ENCODE results near the gene NIT2. TPM values are rescaled to one million over a fixed set of nuclear protein-coding genes. Genes with fewer than 3 reads are reported as not detected.
A peak's percentile ranks its signal among the peaks of the same experiment; 100 is the strongest.

Gene NIT2
- total and polyA plus RNA-seq, 7 experiments from 2014 or later: 25.3 to 51.6 (median 30.6) TPM

DNA sequence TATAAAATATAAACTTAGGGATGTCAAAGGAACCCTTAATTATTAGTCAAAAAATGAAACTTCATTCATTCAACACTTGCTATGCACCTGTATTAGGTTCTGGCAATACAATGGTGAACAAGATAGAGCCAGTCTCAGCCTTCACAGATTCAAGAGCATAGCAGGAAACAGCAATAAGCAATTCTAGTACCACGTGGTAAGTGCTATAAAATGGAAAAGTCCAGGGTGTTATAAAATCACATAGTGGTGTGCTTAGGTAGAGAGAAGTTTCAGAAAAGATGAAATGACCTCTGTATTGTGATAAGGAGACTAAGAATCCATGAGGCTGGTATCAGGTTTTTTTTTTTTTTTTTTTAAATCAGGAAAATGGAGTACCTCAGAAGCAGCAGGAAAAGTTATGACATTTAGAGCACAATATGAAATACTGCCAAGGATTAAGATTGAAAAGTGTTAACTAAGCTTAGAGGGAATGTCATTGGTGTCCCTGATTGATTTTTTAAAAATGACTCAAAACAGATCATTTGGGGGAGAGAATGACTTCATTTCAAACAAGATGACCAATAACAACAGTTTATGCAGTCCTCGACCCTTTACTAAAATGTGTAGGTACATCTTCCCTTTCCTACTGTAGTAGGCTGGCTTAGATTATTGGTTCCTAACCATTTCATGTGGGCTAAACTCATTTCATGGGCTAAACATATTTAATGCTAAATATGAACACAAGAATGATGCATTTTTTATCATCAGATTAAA is 61.3 kb downstream of the NIT2 start:
- DNase-seq: no peak
- H3K36me3 Mint-ChIP-seq: peaks cover 0 to 8% (median 0%) of the 10 kb centered on the region in 5 donors
- Histone ChIP-seq H3K36me3 (ENCODE audit: control insufficient read depth in 2 of 3, insufficient read depth in 3 of 3, low read length in 3 of 3) (peaks cover 0 to 5% (median 0%) of the 10 kb centered on the region in 3 experiments), H3K27ac (ENCODE audit: low read depth, low read length) (no peak overlapping the region), H3K4me3 (ENCODE audit: low read length) (no peak overlapping the region), H3K9me3 (ENCODE audit: control insufficient read depth in 2 of 3, low read length in 3 of 3) (no peaks in the 10 kb centered on the region), H3K4me1 (ENCODE audit: control insufficient read depth in 2 of 2, insufficient read depth in 2 of 2, low read length in 2 of 2) (peaks cover 9 to 22% of the 10 kb centered on the region in 2 donors), H3K27me3 (ENCODE audit: control insufficient read depth in 2 of 2, insufficient read depth in 2 of 2, low read length in 2 of 2) (no peaks in the 10 kb centered on the region)
- H3K27me3 Mint-ChIP-seq: no peaks in the 10 kb centered on the region
- H3K4me1 Mint-ChIP-seq: peaks cover 36 to 83% (median 54%) of the 10 kb centered on the region in 7 donors
- H3K4me3 Mint-ChIP-seq: peak overlapping the region in 2 of 10 donors; percentile 18 to 29
- H3K27ac Mint-ChIP-seq: peak overlapping the region in 2 of 9 donors; percentile 38 to 48
- H3K9me3 Mint-ChIP-seq: peaks cover 0 to 1% (median 0%) of the 10 kb centered on the region in 11 donors
- no peak for ATAC-seq
- CTCF ChIA-PET: interaction anchor here (0.6 kb wide), 1 partner anchor 564 kb away, joined by 7 read pairs; no protein-coding TSS in a partner anchor
- intact Hi-C loops (cut with micrococcal nuclease): loop anchor here in 1 of 2 donors (10.0 kb wide), 1 partner anchor 1491 kb away; the partner anchor contains the start of gene DCBLD2
- POLR2A ChIA-PET: no interaction called here

DNA sequence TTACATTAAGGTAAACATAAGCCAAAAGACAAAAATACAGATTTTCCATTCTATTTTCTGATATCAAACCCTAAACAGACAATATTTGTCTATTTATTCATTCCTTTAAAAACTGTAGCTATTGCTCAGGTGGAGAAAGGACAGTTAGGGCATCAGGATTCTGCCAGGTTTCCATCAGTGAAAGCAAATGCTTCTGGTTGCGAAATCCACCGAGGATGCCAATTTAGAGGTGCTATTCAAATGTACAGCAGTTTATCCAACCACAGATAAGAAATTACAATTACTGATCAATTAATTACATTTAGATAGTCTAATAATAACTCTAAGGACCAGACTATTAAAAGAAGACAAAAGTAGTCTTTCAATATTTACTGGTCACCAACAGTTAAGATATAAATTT is 62.4 kb downstream of the NIT2 start:
- no peak for ATAC-seq
- H3K36me3 Mint-ChIP-seq: peaks cover 0 to 5% (median 0%) of the 10 kb centered on the region in 5 donors
- peaks cover 37 to 84% (median 59%) of the 10 kb centered on the region in 7 donors for H3K4me1 Mint-ChIP-seq
- H3K27ac Mint-ChIP-seq: no peak overlapping the region
- DNase-seq: no peak
- no peaks in the 10 kb centered on the region for H3K9me3 ChIP-seq (ENCODE audit: control insufficient read depth in 2 of 3, low read length in 3 of 3)
- no peak overlapping the region for H3K4me3 ChIP-seq (ENCODE audit: low read length)
- peak overlapping the region in 3 of 10 donors; percentile 0 to 38 (median 32) for H3K4me3 Mint-ChIP-seq
- no peak overlapping the region for H3K27ac ChIP-seq (ENCODE audit: low read depth, low read length)
- ChIA-PET POLR2A (no interaction called here), CTCF (no interaction called here)
- H3K9me3 Mint-ChIP-seq: peaks cover 0 to 1% (median 0%) of the 10 kb centered on the region in 11 donors
- H3K36me3 ChIP-seq (ENCODE audit: control insufficient read depth in 2 of 3, insufficient read depth in 3 of 3, low read length in 3 of 3): peaks cover 0 to 9% (median 0%) of the 10 kb centered on the region in 3 experiments
- H3K4me1 ChIP-seq (ENCODE audit: control insufficient read depth in 2 of 2, insufficient read depth in 2 of 2, low read length in 2 of 2): peaks cover 11 to 22% of the 10 kb centered on the region in 2 donors
- no peaks in the 10 kb centered on the region for H3K27me3 Mint-ChIP-seq
- H3K27me3 ChIP-seq (ENCODE audit: control insufficient read depth in 2 of 2, insufficient read depth in 2 of 2, low read length in 2 of 2): no peaks in the 10 kb centered on the region
- intact Hi-C loops (cut with micrococcal nuclease): loop anchor here in 1 of 2 donors (10.0 kb wide), 1 partner anchor 1492 kb away; the partner anchor contains the start of gene DCBLD2

DNA sequence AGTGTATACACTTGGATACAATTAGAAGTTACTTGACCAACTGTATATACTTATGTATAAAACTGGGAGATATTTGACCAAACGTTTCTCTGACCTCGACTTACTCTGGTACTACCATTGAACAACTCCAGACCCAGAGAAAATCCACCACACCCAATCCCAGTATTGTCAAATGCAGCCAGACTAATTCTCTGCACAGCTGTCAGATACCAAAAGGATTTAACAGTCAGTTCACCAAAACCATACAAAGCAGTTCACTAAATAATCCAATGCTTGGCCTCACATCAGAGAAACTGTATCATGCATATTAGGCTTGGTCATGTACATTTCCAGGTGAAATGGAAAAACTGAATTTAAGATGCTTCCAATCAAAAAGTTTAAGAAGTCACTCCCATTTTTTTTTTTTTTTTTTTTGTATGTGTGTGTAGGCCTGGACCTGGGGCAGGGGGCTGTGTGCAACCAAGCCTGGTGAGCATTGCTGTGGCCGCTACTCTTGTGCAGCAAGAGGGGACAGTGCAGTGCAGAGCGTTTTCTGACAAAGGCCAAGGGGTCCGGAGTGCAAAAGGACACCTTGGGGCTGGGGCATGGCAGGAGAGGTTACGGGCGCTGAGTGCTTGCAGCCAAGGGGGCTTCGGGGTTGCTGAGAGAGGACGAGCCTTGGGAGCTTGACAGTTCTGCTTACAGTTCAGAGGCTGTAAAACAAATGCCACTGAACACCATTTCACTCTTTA is 64.9 kb downstream of the NIT2 start:
- no peak for ATAC-seq

DNA sequence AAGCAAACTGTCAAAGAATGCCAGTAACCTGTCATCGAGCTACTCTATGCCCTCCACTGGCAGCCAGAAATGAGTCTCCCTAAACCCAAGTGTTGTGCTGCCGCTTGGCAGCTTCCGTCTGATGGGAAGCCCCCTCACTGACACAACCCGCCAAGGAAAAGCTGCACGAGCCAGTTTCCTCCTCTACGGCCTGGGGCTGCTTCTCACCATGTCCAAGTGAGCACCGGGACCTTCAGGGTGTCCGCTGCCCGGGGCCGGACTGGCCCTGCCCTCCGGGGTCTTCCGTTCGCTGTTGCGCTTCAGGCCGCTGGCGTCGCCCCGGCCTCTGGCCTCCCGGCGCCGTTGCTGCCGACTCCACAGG is 65.8 kb downstream of the NIT2 start:
- Histone ChIP-seq H3K4me3 (ENCODE audit: low read length) (peak overlapping the region; percentile 90), H3K36me3 (ENCODE audit: control insufficient read depth in 2 of 3, insufficient read depth in 3 of 3, low read length in 3 of 3) (peaks cover 0 to 9% (median 0%) of the 10 kb centered on the region in 3 experiments), H3K27me3 (ENCODE audit: control insufficient read depth in 2 of 2, insufficient read depth in 2 of 2, low read length in 2 of 2) (no peaks in the 10 kb centered on the region), H3K4me1 (ENCODE audit: control insufficient read depth in 2 of 2, insufficient read depth in 2 of 2, low read length in 2 of 2) (peaks cover 21 to 38% of the 10 kb centered on the region in 2 donors), H3K9me3 (ENCODE audit: control insufficient read depth in 2 of 3, low read length in 3 of 3) (no peaks in the 10 kb centered on the region), H3K27ac (ENCODE audit: low read depth, low read length) (peak overlapping the region; percentile 85)
- peak overlapping the region; percentile 88 to 98 (median 92) for H3K27ac Mint-ChIP-seq
- ChIA-PET POLR2A (interaction anchor here (0.5 to 2.4 kb wide), 7 partner anchors 9 to 1805 kb away, joined by 3 to 14 read pairs (median 5); partner anchors contain the start of gene TBC1D23), CTCF (no interaction called here)
- H3K9me3 Mint-ChIP-seq: peaks cover 0 to 1% (median 0%) of the 10 kb centered on the region in 11 donors
- ATAC-seq (peak; percentile 6), DNase-seq (peak in 4 of 9 donors; percentile 26 to 70 (median 36))
- intact Hi-C loops (cut with micrococcal nuclease): loop anchor here (2.0 to 10.0 kb wide), 11 partner anchors 83 to 1498 kb away; partner anchors contain the start of genes CEP97 (in 1 of the 2) and NXPE3 (in 1 of the 2)
- H3K27me3 Mint-ChIP-seq: no peaks in the 10 kb centered on the region
- H3K36me3 Mint-ChIP-seq: peaks cover 0 to 4% (median 0%) of the 10 kb centered on the region in 5 donors
- peak overlapping the region; percentile 87 to 99 (median 96) for H3K4me3 Mint-ChIP-seq
- H3K4me1 Mint-ChIP-seq: peaks cover 38 to 91% (median 77%) of the 10 kb centered on the region in 7 donors

More for the DNA sequence above, 64.9 kb downstream of the NIT2 start:
- H3K27me3 ChIP-seq (ENCODE audit: control insufficient read depth in 2 of 2, insufficient read depth in 2 of 2, low read length in 2 of 2): no peaks in the 10 kb centered on the region
- no peak for DNase-seq
- POLR2A ChIA-PET: interaction anchor here (0.6 kb wide), 1 partner anchor 14 kb away, joined by 3 read pairs; no protein-coding TSS in a partner anchor
- Mint-ChIP-seq H3K4me3 (peak overlapping the region; percentile 87 to 99 (median 96)), H3K27me3 (no peaks in the 10 kb centered on the region), H3K9me3 (peaks cover 0 to 1% (median 0%) of the 10 kb centered on the region in 11 donors), H3K36me3 (peaks cover 0 to 2% (median 0%) of the 10 kb centered on the region in 5 donors), H3K27ac (peak overlapping the region in 7 of 9 donors; percentile 15 to 98 (median 88)), H3K4me1 (peaks cover 36 to 84% (median 72%) of the 10 kb centered on the region in 7 donors)
- intact Hi-C loops (cut with micrococcal nuclease): loop anchor here (2.0 to 10.0 kb wide), 12 partner anchors 82 to 1497 kb away; partner anchors contain the start of genes CEP97 (in 1 of the 2), DCBLD2 (in 1 of the 2) and NXPE3 (in 1 of the 2)
- H3K27ac ChIP-seq (ENCODE audit: low read depth, low read length): peak overlapping the region; percentile 85
- H3K4me1 ChIP-seq (ENCODE audit: control insufficient read depth in 2 of 2, insufficient read depth in 2 of 2, low read length in 2 of 2): peaks cover 21 to 38% of the 10 kb centered on the region in 2 donors
- H3K9me3 ChIP-seq (ENCODE audit: control insufficient read depth in 2 of 3, low read length in 3 of 3): no peaks in the 10 kb centered on the region
- H3K4me3 ChIP-seq (ENCODE audit: low read length): peak overlapping the region; percentile 90
- H3K36me3 ChIP-seq (ENCODE audit: control insufficient read depth in 2 of 3, insufficient read depth in 3 of 3, low read length in 3 of 3): peaks cover 0 to 9% (median 0%) of the 10 kb centered on the region in 3 experiments
- CTCF ChIA-PET: no interaction called here

DNA sequence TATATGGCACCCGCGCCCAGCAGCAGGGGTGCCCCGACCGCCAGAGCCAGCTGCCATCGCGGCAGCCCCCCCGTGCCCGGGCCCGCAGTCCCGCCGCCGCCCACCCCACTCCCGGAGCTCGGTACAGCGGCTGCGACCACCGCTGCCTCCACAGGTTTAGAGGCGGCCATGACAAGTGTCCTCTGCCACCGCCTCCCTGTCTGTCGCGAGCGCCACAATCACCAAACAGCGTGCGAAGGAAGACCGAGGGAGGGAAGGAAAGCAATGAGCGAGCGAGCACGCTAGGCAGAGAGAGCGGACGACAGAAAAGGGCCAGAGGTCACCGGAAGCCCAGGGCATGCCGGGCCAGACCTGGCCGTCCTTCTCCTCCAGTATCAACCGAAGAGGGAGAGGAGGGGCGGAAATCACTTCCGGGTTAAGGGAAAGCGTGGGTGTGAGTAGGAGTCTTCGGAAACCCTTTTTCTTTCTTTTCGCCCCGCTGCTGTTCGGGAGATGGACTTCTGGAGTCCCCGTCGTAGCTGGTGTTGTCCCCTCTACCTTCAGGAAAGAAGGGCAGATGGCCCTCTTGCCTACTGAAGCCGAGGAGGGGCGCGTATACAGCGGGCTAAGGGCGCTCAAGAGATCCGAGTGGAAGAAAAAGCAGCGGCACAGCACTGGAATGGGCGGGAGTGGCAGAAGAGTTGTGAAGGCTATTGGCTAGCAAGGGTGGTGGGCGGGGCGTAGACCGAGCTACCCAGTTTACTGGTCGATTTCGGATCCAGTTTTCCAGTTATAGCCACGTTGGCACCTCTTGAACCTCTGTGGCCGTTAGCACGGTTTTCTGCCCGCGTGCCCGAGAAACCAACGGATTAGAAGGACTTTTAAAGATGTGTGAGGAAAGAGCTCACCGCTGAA is 66.5 kb downstream of the NIT2 start, which contains the start of the genes LNP1 and TOMM70:
Gene LNP1, plus strand, starts transcription at position 760 of the 894 bp plus-strand sequence. CDS start 28,191 bp downstream, outside the sequence.
Gene TOMM70, minus strand, starts transcription at position 310 of the 894 bp plus-strand sequence. Its CDS starts 140 bp downstream, at position 170.
- intact Hi-C loops (cut with micrococcal nuclease): loop anchor here (1.0 to 10.0 kb wide), 27 partner anchors 40 to 1878 kb away; partner anchors contain the start of genes CEP97 (in 2 of the 2), CMSS1 (in 2 of the 2), NIT2 (in 2 of the 2) and TBC1D23 (in 2 of the 2)
- Histone ChIP-seq H3K27ac (ENCODE audit: low read depth, low read length) (peak within 1 kb of the TSS; percentile 85), H3K4me3 (ENCODE audit: low read length) (peak within 1 kb of the TSS; percentile 90), H3K36me3 (ENCODE audit: control insufficient read depth in 2 of 3, insufficient read depth in 3 of 3, low read length in 3 of 3) (peaks cover 0 to 9% (median 0%) of the 10 kb centered on the region in 3 experiments), H3K4me1 (ENCODE audit: control insufficient read depth in 2 of 2, insufficient read depth in 2 of 2, low read length in 2 of 2) (peaks cover 21 to 34% of the 10 kb centered on the region in 2 donors), H3K27me3 (ENCODE audit: control insufficient read depth in 2 of 2, insufficient read depth in 2 of 2, low read length in 2 of 2) (no peaks in the 10 kb centered on the region), H3K9me3 (ENCODE audit: control insufficient read depth in 2 of 3, low read length in 3 of 3) (no peaks in the 10 kb centered on the region)
- peaks cover 0 to 3% (median 0%) of the 10 kb centered on the region in 11 donors for H3K9me3 Mint-ChIP-seq
- H3K36me3 Mint-ChIP-seq: peaks cover 0 to 10% (median 5%) of the 10 kb centered on the region in 5 donors
- peak; percentile 83 to 95 (median 94) for DNase-seq
- peak within 1 kb of the TSS; percentile 87 to 99 (median 96) for H3K4me3 Mint-ChIP-seq
- ChIA-PET POLR2A (interaction anchor here (0.5 to 3.7 kb wide), 13 partner anchors 9 to 1806 kb away, joined by 3 to 21 read pairs (median 4); partner anchors contain the start of genes DCBLD2, NIT2 and TBC1D23), CTCF (interaction anchor here (0.7 to 1.5 kb wide), 2 partner anchors 138 to 189 kb away, joined by 4 to 5 read pairs; no protein-coding TSS in a partner anchor)
- peak within 1 kb of the TSS; percentile 90 to 98 (median 95) for H3K27ac Mint-ChIP-seq
- H3K4me1 Mint-ChIP-seq: peaks cover 36 to 90% (median 77%) of the 10 kb centered on the region in 7 donors
- ATAC-seq: peak; percentile 93
- no peaks in the 10 kb centered on the region for H3K27me3 Mint-ChIP-seq
